AG09319 (cell line): ENCODE results near the gene MYO18A.
"Not testable (repeated sequence)": the region's sequence is repeated elsewhere in the genome, so short reads cannot be mapped to it uniquely, and the experiment has no call there.

Source experiments
- DNase-seq: peaks from one replicate; pipeline ENCODE4 v3.0.0-alpha.2; 2010; ENCODE audit warnings: low read depth; ENCODE audit errors: extremely low read depth
- CTCF ChIP-seq: IDR thresholded peaks from 2 replicates; pipeline ENCODE4 v1.5.1; 2011; ENCODE audit warnings: low read depth, mild to moderate bottlenecking, inconsistent platforms, low read length, moderate library complexity

The MYO18A gene

GRCh38 chr17:29180034-29180787, at the start of gene MYO18A:
Gene MYO18A, minus strand, starts transcription at chr17:29180398. Its CDS starts 13,458 bp downstream, at chr17:29166940.
- peak; percentile 59 for TF ChIP-seq CTCF
- peak; percentile 39 for DNase-seq

- no peak for DNase-seq
- TF ChIP-seq CTCF = no peak
These were observed 45.2 kb upstream of the MYO18A start for GRCh38 chr17:29225396-29225795.

GRCh38 chr17:29221338-29221737, 41.1 kb upstream of the MYO18A start:
- DNase-seq = not testable (repeated sequence)

- DNase-seq = peak; percentile 38
These were observed 39.3 kb upstream of the MYO18A start for GRCh38 chr17:29219378-29220047.

GRCh38 chr17:29216856-29217255, 36.7 kb upstream of the MYO18A start:
- no peak for TF ChIP-seq CTCF
- no peak for DNase-seq

More at GRCh38 chr17:29219378-29220047, 39.3 kb upstream of the MYO18A start:
- peak; percentile 95 for TF ChIP-seq CTCF

- DNase-seq = no peak
- TF ChIP-seq CTCF = no peak
These were observed 36.0 kb upstream of the MYO18A start for GRCh38 chr17:29216181-29216580.

GRCh38 chr17:29215717-29216116, 35.5 kb upstream of the MYO18A start:
- no peak for TF ChIP-seq CTCF
- no peak for DNase-seq
